GM03348 (cell line): Measurements from ENCODE around the gene ORC2.

ENCODE experiments used
- DNase-seq: peaks from one replicate; pipeline ENCODE4 v3.0.0; 2012; ENCODE audit warnings: low spot score

The ORC2 gene

DNA sequence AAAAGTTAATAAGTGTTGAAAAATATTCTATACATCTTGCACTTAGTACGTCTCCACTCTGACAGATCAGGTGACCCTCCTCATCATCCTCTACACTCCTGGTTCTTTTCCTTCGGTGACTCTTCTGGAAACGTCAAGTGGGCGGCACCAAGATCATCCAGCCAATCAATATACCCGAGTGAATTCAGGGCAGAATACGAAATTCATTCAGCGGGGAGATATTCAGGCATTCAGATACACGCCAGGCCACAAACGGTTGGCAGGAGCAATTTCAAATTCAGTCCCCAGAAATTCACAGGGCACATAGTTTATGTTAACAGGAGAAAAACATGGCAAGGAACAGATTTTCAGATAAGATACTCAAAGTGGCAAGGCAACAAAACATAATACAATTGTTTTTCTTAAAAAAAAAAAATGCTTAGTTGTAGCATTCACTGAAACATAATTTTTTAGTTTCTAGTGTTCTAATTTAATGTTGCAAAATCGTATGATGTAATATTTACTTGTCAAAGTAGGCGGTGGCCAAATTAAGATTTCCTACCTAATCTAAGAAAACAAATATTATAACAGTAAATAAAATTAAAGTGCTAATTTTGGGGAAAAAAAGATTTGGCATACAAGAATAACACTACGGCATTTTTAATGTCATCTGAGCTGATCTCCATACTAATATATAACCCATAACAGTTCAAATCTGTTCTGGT lies 103.2 kb downstream of the ORC2 start:
- DNase-seq = peak; percentile 62
